ENCODE results near the gene AREG. TPM values are rescaled to one million over a fixed set of nuclear protein-coding genes. Genes with fewer than 3 reads are reported as not detected.

The AREG gene
- total RNA-seq, 3 donors from 2014 or later: 3.4 to 89.1 (median 46.2) TPM

GRCh38 chr4:74402692-74403456 lies 42.1 kb upstream of the AREG start:
- no peaks in the 10 kb centered on the region for H3K27me3 ChIP-seq
- no peak for TF ChIP-seq POLR2A (IDR thresholded peaks at IDR 0.05)
- TF ChIP-seq POLR2AphosphoS5 (IDR thresholded peaks at IDR 0.05): no peak
- no peak for TF ChIP-seq CTCF (IDR thresholded peaks at IDR 0.05)
- DNase-seq (ENCODE audit: low spot score in 2 of 2): no peak
- no peaks in the 10 kb centered on the region for H3K36me3 ChIP-seq
- no peak overlapping the region for H3K27ac ChIP-seq
- no peaks in the 10 kb centered on the region for H3K4me1 ChIP-seq
- intact Hi-C loops (cut with DNase I; ENCODE audit: low total_unique reads): no loop called here
- no peak overlapping the region for H3K4me3 ChIP-seq
- H3K9me3 ChIP-seq: no peaks in the 10 kb centered on the region

- Histone ChIP-seq H3K9me3 (no peaks in the 10 kb centered on the region), H3K4me3 (no peak overlapping the region), H3K27me3 (no peaks in the 10 kb centered on the region), H3K4me1 (no peaks in the 10 kb centered on the region), H3K36me3 (no peaks in the 10 kb centered on the region), H3K27ac (no peak overlapping the region)
- TF ChIP-seq POLR2AphosphoS5 (IDR thresholded peaks at IDR 0.05) (no peak), POLR2A (IDR thresholded peaks at IDR 0.05) (no peak), CTCF (IDR thresholded peaks at IDR 0.05) (no peak)
- DNase-seq (ENCODE audit: low spot score in 2 of 2): no peak
- intact Hi-C loops (cut with DNase I; ENCODE audit: low total_unique reads): no loop called here
Measured at GRCh38 chr4:74407891-74408290, 37.0 kb upstream of the AREG start.

DNA sequence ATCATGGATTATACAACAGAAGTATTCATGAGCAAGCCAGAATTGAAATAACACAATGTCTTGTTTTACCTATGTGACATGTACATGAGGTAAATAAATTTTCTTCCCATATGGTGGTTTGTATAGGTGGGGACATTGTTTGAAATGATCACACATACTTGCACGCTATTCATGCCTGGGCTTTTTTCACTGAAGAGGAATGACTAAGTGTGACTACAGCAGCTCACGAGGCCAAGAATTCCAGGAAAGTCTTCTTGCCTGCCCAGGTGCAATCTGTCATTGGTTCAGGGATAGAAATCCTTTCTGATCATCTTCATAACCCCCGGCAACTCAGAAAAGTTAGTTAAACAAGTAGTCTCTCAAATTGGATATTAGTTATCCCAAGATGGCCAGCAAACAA lies 36.3 kb upstream of the AREG start:
- Histone ChIP-seq H3K4me3 (no peak overlapping the region), H3K9me3 (no peaks in the 10 kb centered on the region), H3K4me1 (no peaks in the 10 kb centered on the region), H3K27me3 (no peaks in the 10 kb centered on the region), H3K36me3 (no peaks in the 10 kb centered on the region), H3K27ac (no peak overlapping the region)
- intact Hi-C loops (cut with DNase I; ENCODE audit: low total_unique reads): no loop called here
- TF ChIP-seq POLR2A (IDR thresholded peaks at IDR 0.05) (no peak), CTCF (IDR thresholded peaks at IDR 0.05) (no peak), POLR2AphosphoS5 (IDR thresholded peaks at IDR 0.05) (no peak)
- DNase-seq (ENCODE audit: low spot score in 2 of 2): no peak

DNA sequence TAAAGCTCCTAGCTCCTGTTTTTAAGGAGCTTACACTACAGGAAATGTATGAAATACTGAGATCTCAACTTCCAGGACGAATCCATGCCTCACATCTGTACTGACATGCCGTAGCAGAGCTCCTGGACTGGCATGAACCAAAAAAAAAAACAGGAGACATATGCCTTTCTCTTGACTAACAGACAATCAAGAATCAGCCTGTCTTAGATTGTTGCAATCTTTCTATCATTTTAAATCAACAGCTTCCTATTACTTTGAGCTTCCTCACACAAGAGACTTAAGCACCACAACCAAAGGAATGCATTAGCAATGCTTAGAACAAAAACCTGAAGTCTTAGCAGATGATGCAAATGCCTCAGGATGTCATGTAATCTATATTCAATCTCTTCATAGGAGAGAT lies 34.7 kb upstream of the AREG start:
- no peak overlapping the region for H3K4me3 ChIP-seq
- H3K36me3 ChIP-seq: no peaks in the 10 kb centered on the region
- intact Hi-C loops (cut with DNase I; ENCODE audit: low total_unique reads): no loop called here
- H3K27ac ChIP-seq: no peak overlapping the region
- no peak for DNase-seq (ENCODE audit: low spot score in 2 of 2)
- TF ChIP-seq POLR2AphosphoS5 (IDR thresholded peaks at IDR 0.05) (no peak), CTCF (IDR thresholded peaks at IDR 0.05) (no peak), POLR2A (IDR thresholded peaks at IDR 0.05) (no peak)
- no peaks in the 10 kb centered on the region for H3K4me1 ChIP-seq
- H3K9me3 ChIP-seq: no peaks in the 10 kb centered on the region
- H3K27me3 ChIP-seq: no peaks in the 10 kb centered on the region

- TF ChIP-seq POLR2A (IDR thresholded peaks at IDR 0.05) (no peak), CTCF (IDR thresholded peaks at IDR 0.05) (no peak), POLR2AphosphoS5 (IDR thresholded peaks at IDR 0.05) (no peak)
- intact Hi-C loops (cut with DNase I; ENCODE audit: low total_unique reads): no loop called here
- Histone ChIP-seq H3K36me3 (no peaks in the 10 kb centered on the region), H3K27ac (no peak overlapping the region), H3K9me3 (no peaks in the 10 kb centered on the region), H3K4me3 (no peak overlapping the region), H3K4me1 (no peaks in the 10 kb centered on the region), H3K27me3 (no peaks in the 10 kb centered on the region)
- no peak for DNase-seq (ENCODE audit: low spot score in 2 of 2)
Measured at GRCh38 chr4:74412225-74412624, 32.7 kb upstream of the AREG start.
